GM23248 (cell line): ENCODE results near the gene RNF224. TPM values are rescaled to one million over a fixed set of nuclear protein-coding genes. Genes with fewer than 3 reads are reported as not detected.

Experiments
- DNase-seq: peaks from one replicate; pipeline ENCODE4 v3.0.0-alpha.2; 2015
- H2AFZ ChIP-seq: fragments of 200-600 bp; sonication (generic); 2 replicates; pipeline ENCODE4 v1.6.1; 2016; ENCODE audit warnings: antibody characterized with exemption
- H3F3A ChIP-seq: fragments of 200-600 bp; sonication (generic); 2 replicates; pipeline ENCODE4 v1.6.1; 2016; ENCODE audit warnings: mild to moderate bottlenecking, antibody characterized with exemption, mixed run types; ENCODE audit not compliant: insufficient read depth
- H3K27ac ChIP-seq: fragments of 200-600 bp; sonication (generic); 2 replicates; pipeline ENCODE4 v1.5.1; 2016; ENCODE audit warnings: mild to moderate bottlenecking
- H3K27me3 ChIP-seq: fragments of 200-600 bp; sonication (generic); replicated peaks from 2 replicates; pipeline ENCODE4 v1.6.1; 2016; ENCODE audit warnings: mild to moderate bottlenecking; ENCODE audit not compliant: insufficient read depth
- H3K36me3 ChIP-seq: fragments of 200-600 bp; sonication (generic); 2 replicates; pipeline ENCODE4 v1.6.1; 2016; ENCODE audit warnings: low read depth, mild to moderate bottlenecking
- H3K4me1 ChIP-seq: fragments of 200-600 bp; sonication (generic); 2 replicates; pipeline ENCODE4 v1.6.1; 2016; ENCODE audit warnings: mild to moderate bottlenecking; ENCODE audit not compliant: insufficient read depth
- H3K4me2 ChIP-seq: fragments of 200-600 bp; sonication (generic); one replicate; pipeline ENCODE4 v1.6.1; 2016; ENCODE audit warnings: mild to moderate bottlenecking; ENCODE audit not compliant: unreplicated experiment
- H3K4me3 ChIP-seq: fragments of 200-600 bp; sonication (generic); 2 replicates; pipeline ENCODE4 v1.5.1; 2016; ENCODE audit warnings: mild to moderate bottlenecking
- H3K79me2 ChIP-seq: fragments of 200-600 bp; sonication (generic); 2 replicates; pipeline ENCODE4 v1.6.1; 2016; ENCODE audit warnings: mild to moderate bottlenecking; ENCODE audit not compliant: insufficient read depth
- H3K9ac ChIP-seq: fragments of 200-600 bp; sonication (generic); 2 replicates; pipeline ENCODE4 v1.6.1; 2016; ENCODE audit warnings: mild to moderate bottlenecking
- H3K9me2 ChIP-seq: fragments of 200-600 bp; sonication (generic); 2 replicates; pipeline ENCODE4 v1.6.1; 2016; ENCODE audit warnings: mixed run types, mild to moderate bottlenecking, moderate library complexity; ENCODE audit not compliant: insufficient read depth
- H3K9me3 ChIP-seq: fragments of 200-600 bp; sonication (generic); one replicate; pipeline ENCODE4 v1.6.1; 2017; ENCODE audit warnings: low read depth
- H4K20me1 ChIP-seq: fragments of 200-600 bp; sonication (generic); 2 replicates; pipeline ENCODE4 v1.6.0; 2016; ENCODE audit not compliant: insufficient read depth
- EZH2 ChIP-seq: fragments of 200-600 bp; sonication (generic); IDR thresholded peaks from 2 replicates; pipeline ENCODE4 v1.6.1; 2018; ENCODE audit warnings: antibody characterized with exemption, mild to moderate bottlenecking; ENCODE audit not compliant: insufficient read depth, poor library complexity, severe bottlenecking
- EZH2phosphoT487 ChIP-seq: fragments of 200-600 bp; sonication (generic); IDR thresholded peaks from 2 replicates; pipeline ENCODE4 v1.6.1; 2018; ENCODE audit warnings: antibody characterized with exemption, moderate library complexity, mild to moderate bottlenecking, low read depth; ENCODE audit not compliant: insufficient read depth
- WGBS, 2 experiments: methylation state at CpG; one replicate each; pipeline ENCODE4 v1.1.6; 2015 to 2017; ENCODE audit warnings: low lambda C conversion rate in 2 of 2, low coverage in 1 of 2; ENCODE audit errors: missing lambda C conversion rate in 2 of 2; 5-methylcytosine and 5-hydroxymethylcytosine counted together
- in situ Hi-C: fragments of 300-500 bp; cut with MboI; formaldehyde crosslinking; loops from 2 replicates; pipeline ENCODE4 v1.15.0; 2020
- polyA plus RNA-seq: library from polyadenylated mRNA; unstranded; fragments of >200 nt; fragmentation: Nextera tagmentation; extraction: Ambion mirVana; gene quantifications from 2 replicates; pipeline ENCODE4 v1.2.1, GENCODE V29; 2016
- total RNA-seq: library from RNA; depleted of rRNA; stranded (reverse); fragments of >200 nt; shearing (Covaris generic); gene quantifications from 2 replicates; pipeline ENCODE4 v1.2.3, GENCODE V29; 2014

Gene RNF224
- total and polyA plus RNA-seq, 2 experiments from 2014 or later, result not detected

DNA sequence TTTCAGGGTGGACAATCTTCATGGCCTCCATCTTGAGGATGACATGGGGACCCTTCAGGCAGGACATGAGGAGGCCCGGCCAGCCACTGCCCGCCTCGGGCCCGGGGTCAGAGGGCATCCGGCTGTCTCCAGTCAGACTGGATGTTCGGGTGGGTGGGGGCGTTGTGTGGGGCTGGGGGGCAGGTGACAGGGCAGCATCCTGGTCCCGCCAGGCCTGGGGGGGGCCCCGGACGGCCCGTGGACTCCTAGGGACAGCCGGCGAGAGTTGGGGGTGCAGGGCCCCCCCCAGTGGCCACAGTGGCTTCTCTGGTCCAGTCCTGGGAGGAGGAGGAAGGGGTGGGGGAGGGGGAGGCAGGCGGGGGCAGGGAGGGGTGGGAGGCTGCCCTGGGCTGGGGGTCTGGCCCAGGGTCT is 6.2 kb upstream of the RNF224 start:
- no peak overlapping the region for H2AFZ ChIP-seq
- H3K4me3 ChIP-seq, result no peak overlapping the region
- WGBS, 2 experiments, result 82 to 100% methylated on average over 2 to 14 of the region's 14 CpGs
- no peaks in the 10 kb centered on the region for H3K36me3 ChIP-seq
- no peak overlapping the region for H3K27ac ChIP-seq
- H3K4me2 ChIP-seq, result no peak overlapping the region
- in situ Hi-C loops, result no loop called here
- H3K9me2 ChIP-seq, result no peaks in the 10 kb centered on the region
- no peaks in the 10 kb centered on the region for H3K27me3 ChIP-seq
- no peaks in the 10 kb centered on the region for H3F3A ChIP-seq
- DNase-seq, result no peak
- H3K4me1 ChIP-seq, result peaks cover 16% of the 10 kb centered on the region
- TF ChIP-seq EZH2phosphoT487 (no peak), EZH2 (no peak)
- H3K79me2 ChIP-seq, result no peaks in the 10 kb centered on the region
- no peaks in the 10 kb centered on the region for H3K9me3 ChIP-seq
- no peak overlapping the region for H3K9ac ChIP-seq
- no peaks in the 10 kb centered on the region for H4K20me1 ChIP-seq

DNA sequence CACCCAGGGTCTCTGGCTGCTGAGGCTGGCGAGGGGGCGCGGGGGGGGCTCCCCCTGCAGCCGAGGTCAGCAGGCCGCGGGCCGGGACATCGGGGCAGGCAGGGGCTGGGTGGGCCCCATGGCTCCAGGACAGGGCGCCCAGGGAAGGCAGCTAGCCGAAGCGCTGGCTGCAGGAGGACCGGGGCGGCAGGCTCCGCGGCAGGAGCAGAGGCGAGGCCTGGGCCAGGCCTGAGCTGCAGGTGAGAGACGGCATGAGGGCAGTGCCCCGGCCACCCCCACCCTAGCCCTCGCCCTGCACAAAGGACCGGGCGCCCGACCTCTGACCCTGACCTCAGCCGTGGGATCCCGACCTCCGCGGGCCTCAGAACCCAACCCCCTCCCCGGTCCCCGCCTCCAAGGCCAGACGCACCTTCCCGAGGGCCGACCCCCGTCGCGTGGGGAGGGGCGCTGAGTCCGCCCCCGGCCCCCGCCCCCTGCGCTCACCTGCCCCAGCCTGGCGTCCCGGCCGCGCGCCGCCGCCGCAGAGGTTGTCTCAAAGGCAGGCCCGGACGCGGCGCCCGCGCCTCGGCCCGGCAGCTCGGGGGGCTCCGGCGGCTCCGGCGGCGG is 5.7 kb upstream of the RNF224 start:
- Histone ChIP-seq H3K27ac (no peak overlapping the region), H2AFZ (no peak overlapping the region)

GRCh38 chr9:137222190-137223077 is 4.9 kb upstream of the RNF224 start, which contains the start of gene RNF208:
RNF208 (minus strand) TSS chr9:137222240; CDS start chr9:137221212, 1,028 bp downstream.
- H3K9me3 ChIP-seq, result no peaks in the 10 kb centered on the region
- H4K20me1 ChIP-seq, result no peaks in the 10 kb centered on the region
- H3K9me2 ChIP-seq, result no peaks in the 10 kb centered on the region
- H3K4me2 ChIP-seq, result peak within 1 kb of the TSS; percentile 69
- peak within 1 kb of the TSS; percentile 63 for H3K4me3 ChIP-seq
- peak within 1 kb of the TSS; percentile 36; the same call in 1 of the 2 replicates for H3K9ac ChIP-seq
- in situ Hi-C loops, result no loop called here
- TF ChIP-seq EZH2 (no peak), EZH2phosphoT487 (no peak)
- no peak within 1 kb of the TSS for H3K27ac ChIP-seq
- peak; percentile 47 for DNase-seq
- H2AFZ ChIP-seq, result peak within 1 kb of the TSS; percentile 39
- peaks cover 9% of the 10 kb centered on the region for H3K4me1 ChIP-seq
- H3F3A ChIP-seq, result no peaks in the 10 kb centered on the region
- H3K79me2 ChIP-seq, result no peaks in the 10 kb centered on the region
- no peaks in the 10 kb centered on the region for H3K36me3 ChIP-seq
- WGBS, 2 experiments, result 3 to 7% methylated on average over 33 to 67 of the region's 88 CpGs
- H3K27me3 ChIP-seq, result no peaks in the 10 kb centered on the region

More for the DNA sequence above, 5.7 kb upstream of the RNF224 start:
- H3K4me2 ChIP-seq, result no peak overlapping the region
- H3K9ac ChIP-seq, result no peak overlapping the region
- H3F3A ChIP-seq, result no peaks in the 10 kb centered on the region
- H4K20me1 ChIP-seq, result no peaks in the 10 kb centered on the region
- 12% methylated on average over 25 to 40 of the region's 61 CpGs for WGBS, 2 experiments
- TF ChIP-seq EZH2 (no peak), EZH2phosphoT487 (no peak)
- DNase-seq, result no peak
- no peaks in the 10 kb centered on the region for H3K27me3 ChIP-seq
- H3K9me2 ChIP-seq, result no peaks in the 10 kb centered on the region
- no peaks in the 10 kb centered on the region for H3K79me2 ChIP-seq
- H3K4me1 ChIP-seq, result peaks cover 14% of the 10 kb centered on the region
- H3K4me3 ChIP-seq, result no peak overlapping the region
- no peaks in the 10 kb centered on the region for H3K9me3 ChIP-seq
- no peaks in the 10 kb centered on the region for H3K36me3 ChIP-seq
- in situ Hi-C loops, result no loop called here

GRCh38 chr9:137223078-137223970 is 4.0 kb upstream of the RNF224 start:
- Histone ChIP-seq H3K4me1 (peaks cover 9% of the 10 kb centered on the region), H3K27ac (peak overlapping the region; percentile 55), H3F3A (no peaks in the 10 kb centered on the region), H3K9ac (peak overlapping the region; percentile 84), H3K27me3 (no peaks in the 10 kb centered on the region), H3K9me2 (no peaks in the 10 kb centered on the region), H3K36me3 (no peaks in the 10 kb centered on the region), H2AFZ (peak overlapping the region; percentile 84), H3K79me2 (no peaks in the 10 kb centered on the region), H3K4me3 (peak overlapping the region; percentile 79), H3K9me3 (no peaks in the 10 kb centered on the region), H4K20me1 (no peaks in the 10 kb centered on the region), H3K4me2 (peak overlapping the region; percentile 77)
- DNase-seq, result peak; percentile 99
- in situ Hi-C loops, result no loop called here
- TF ChIP-seq EZH2phosphoT487, result no peak
- TF ChIP-seq EZH2, result no peak
- WGBS, 2 experiments, result 1% methylated on average over 47 to 63 of the region's 63 CpGs
